Testis (tissue), 3 donors: ENCODE measurements around the gene NGB. TPM values are rescaled to one million over a fixed set of nuclear protein-coding genes. Genes with fewer than 3 reads are reported as not detected.
A peak's percentile ranks its signal among the peaks of the same experiment; 100 is the strongest.

ENCODE experiments used
- DNase-seq: peaks from one replicate; pipeline ENCODE4 v3.0.0-alpha.2; 2019
- H3K27ac ChIP-seq, 2 donors: fragments of 200-600 bp; sonication (generic); one replicate each; pipeline ENCODE4 v1.5.1; 2019
- H3K27me3 ChIP-seq: fragments of 200-600 bp; sonication (generic); one replicate; pipeline ENCODE4 v1.5.1; 2019
- H3K36me3 ChIP-seq: fragments of 200-600 bp; sonication (generic); one replicate; pipeline ENCODE4 v1.5.1; 2017; ENCODE audit warnings: low read depth; ENCODE audit errors: missing control alignments
- H3K4me1 ChIP-seq: fragments of 200-600 bp; sonication (generic); one replicate; pipeline ENCODE4 v1.5.1; 2019
- H3K4me3 ChIP-seq, 2 donors: fragments of 200-600 bp; sonication (generic); one replicate each; pipeline ENCODE4 v1.5.1; 2017 to 2019
- H3K9me3 ChIP-seq: fragments of 200-600 bp; sonication (generic); one replicate; pipeline ENCODE4 v1.5.1; 2017
- POLR2A ChIP-seq: fragments of 450-650 bp; IDR thresholded peaks from one replicate; pipeline ENCODE4 v1.6.1; 2017; ENCODE audit warnings: antibody characterized with exemption, mild to moderate bottlenecking, moderate library complexity
- WGBS, 2 donors: methylation state at CpG; one replicate each; pipeline ENCODE4 v1.1.5; 2018; 5-methylcytosine and 5-hydroxymethylcytosine counted together
- intact Hi-C: fragments of 100-400 bp; cut with DNase I; formaldehyde crosslinking; loops from one replicate; pipeline ENCODE4 v1.15.1; 2023; ENCODE audit warnings: low total_unique reads
- polyA plus RNA-seq: library from polyadenylated mRNA; stranded (reverse); fragments of 350-450 nt; fragmentation: Illumina TruSeq; extraction: RNeasy Lipid Tissue Mini Kit (QIAGEN cat#74804); gene quantifications from one replicate; pipeline ENCODE4 v1.2.3, GENCODE V29; 2014; ENCODE audit warnings: low read depth, low replicate concordance; ENCODE audit not compliant: insufficient read depth
- total RNA-seq, 2 donors: library from RNA; depleted of rRNA; stranded (reverse); fragments of >200 nt; gene quantifications; one replicate each; pipeline ENCODE4 v1.2.3, GENCODE V29; 2016
- TF ChIP-seq, protein P1 (sequence below), 3 experiments: fragments of 450-650 bp in 2 of 3; fragments of 200-600 bp in 1 of 3; sonication (generic) in 1 of 3; IDR thresholded peaks; one replicate each; pipeline ENCODE4 v1.5.1; 2016 to 2019; ENCODE audit warnings: antibody characterized with exemption in 3 of 3, mild to moderate bottlenecking in 2 of 3, moderate library complexity in 1 of 3

The NGB gene
- total and polyA plus RNA-seq, 3 donors from 2014 or later, result 0.76 to 1.3 (median 1.1) TPM

- intact Hi-C loops, result no loop called here
- TF ChIP-seq, protein P1, sequence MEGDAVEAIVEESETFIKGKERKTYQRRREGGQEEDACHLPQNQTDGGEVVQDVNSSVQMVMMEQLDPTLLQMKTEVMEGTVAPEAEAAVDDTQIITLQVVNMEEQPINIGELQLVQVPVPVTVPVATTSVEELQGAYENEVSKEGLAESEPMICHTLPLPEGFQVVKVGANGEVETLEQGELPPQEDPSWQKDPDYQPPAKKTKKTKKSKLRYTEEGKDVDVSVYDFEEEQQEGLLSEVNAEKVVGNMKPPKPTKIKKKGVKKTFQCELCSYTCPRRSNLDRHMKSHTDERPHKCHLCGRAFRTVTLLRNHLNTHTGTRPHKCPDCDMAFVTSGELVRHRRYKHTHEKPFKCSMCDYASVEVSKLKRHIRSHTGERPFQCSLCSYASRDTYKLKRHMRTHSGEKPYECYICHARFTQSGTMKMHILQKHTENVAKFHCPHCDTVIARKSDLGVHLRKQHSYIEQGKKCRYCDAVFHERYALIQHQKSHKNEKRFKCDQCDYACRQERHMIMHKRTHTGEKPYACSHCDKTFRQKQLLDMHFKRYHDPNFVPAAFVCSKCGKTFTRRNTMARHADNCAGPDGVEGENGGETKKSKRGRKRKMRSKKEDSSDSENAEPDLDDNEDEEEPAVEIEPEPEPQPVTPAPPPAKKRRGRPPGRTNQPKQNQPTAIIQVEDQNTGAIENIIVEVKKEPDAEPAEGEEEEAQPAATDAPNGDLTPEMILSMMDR (IDR thresholded peaks at IDR 0.05), result no peak
- TF ChIP-seq POLR2A, result no peak
- Histone ChIP-seq H3K27ac (peak overlapping the region; percentile 40 to 79), H3K27me3 (no peaks in the 10 kb centered on the region), H3K4me3 (no peak overlapping the region), H3K4me1 (peaks cover 31% of the 10 kb centered on the region), H3K36me3 (no peaks in the 10 kb centered on the region), H3K9me3 (no peaks in the 10 kb centered on the region)
- no peak for DNase-seq
- 72 to 84% methylated on average over 4 of the region's 4 CpGs for WGBS, 2 donors
Observed at GRCh38 chr14:77299771-77300170, 28.8 kb upstream of the NGB start.

- Histone ChIP-seq H3K36me3 (no peaks in the 10 kb centered on the region), H3K4me3 (no peak overlapping the region), H3K9me3 (no peaks in the 10 kb centered on the region), H3K27ac (peak overlapping the region; percentile 66 to 79), H3K4me1 (peaks cover 31% of the 10 kb centered on the region), H3K27me3 (no peaks in the 10 kb centered on the region)
- DNase-seq, result no peak
- 74 to 78% methylated on average over 8 of the region's 8 CpGs for WGBS, 2 donors
- intact Hi-C loops, result no loop called here
- TF ChIP-seq, protein P1 (IDR thresholded peaks at IDR 0.05), result no peak
- no peak for TF ChIP-seq POLR2A
Observed at GRCh38 chr14:77296906-77297305, 25.9 kb upstream of the NGB start.

DNA sequence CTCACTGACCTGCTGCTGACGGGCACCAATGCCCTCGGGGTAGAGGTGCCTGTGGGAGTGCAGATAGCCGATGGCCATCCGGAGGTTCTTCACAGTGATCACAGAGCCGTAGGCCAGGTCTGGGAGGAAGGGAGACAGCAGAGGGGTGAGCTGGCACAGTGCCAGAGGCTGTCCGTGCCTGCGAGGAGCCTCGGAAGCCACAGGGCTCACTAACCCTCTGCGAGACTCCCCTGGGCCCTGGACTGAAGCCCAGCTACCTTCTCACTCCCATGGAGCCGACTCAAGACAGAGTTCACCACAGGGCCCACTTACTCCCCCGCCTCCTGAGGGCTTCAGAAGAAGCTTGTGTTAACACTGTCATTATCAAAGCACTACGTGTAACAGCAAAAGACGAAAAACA lies 25.1 kb upstream of the NGB start:
- intact Hi-C loops, result no loop called here
- TF ChIP-seq, protein P1 (IDR thresholded peaks at IDR 0.05), result no peak
- no peak for TF ChIP-seq POLR2A

GRCh38 chr14:77290705-77291104 lies 19.7 kb upstream of the NGB start:
- WGBS, 2 donors, result 94 to 98% methylated on average over 3 to 4 of the region's 4 CpGs
- H3K36me3 ChIP-seq, result no peaks in the 10 kb centered on the region
- intact Hi-C loops, result no loop called here
- no peaks in the 10 kb centered on the region for H3K27me3 ChIP-seq
- H3K4me1 ChIP-seq, result peaks cover 2% of the 10 kb centered on the region
- no peak overlapping the region for H3K4me3 ChIP-seq
- H3K9me3 ChIP-seq, result no peaks in the 10 kb centered on the region
- no peak for TF ChIP-seq POLR2A
- TF ChIP-seq, protein P1 (IDR thresholded peaks at IDR 0.05), result no peak
- H3K27ac ChIP-seq, result no peak overlapping the region
- no peak for DNase-seq

More for the DNA sequence above, 25.1 kb upstream of the NGB start:
- Histone ChIP-seq H3K36me3 (no peaks in the 10 kb centered on the region), H3K4me3 (no peak overlapping the region), H3K4me1 (peaks cover 26% of the 10 kb centered on the region), H3K27me3 (no peaks in the 10 kb centered on the region), H3K27ac (peak overlapping the region; percentile 66 to 79), H3K9me3 (no peaks in the 10 kb centered on the region)
- 39 to 53% methylated on average over 9 to 13 of the region's 13 CpGs for WGBS, 2 donors
- DNase-seq, result peak; percentile 91

DNA sequence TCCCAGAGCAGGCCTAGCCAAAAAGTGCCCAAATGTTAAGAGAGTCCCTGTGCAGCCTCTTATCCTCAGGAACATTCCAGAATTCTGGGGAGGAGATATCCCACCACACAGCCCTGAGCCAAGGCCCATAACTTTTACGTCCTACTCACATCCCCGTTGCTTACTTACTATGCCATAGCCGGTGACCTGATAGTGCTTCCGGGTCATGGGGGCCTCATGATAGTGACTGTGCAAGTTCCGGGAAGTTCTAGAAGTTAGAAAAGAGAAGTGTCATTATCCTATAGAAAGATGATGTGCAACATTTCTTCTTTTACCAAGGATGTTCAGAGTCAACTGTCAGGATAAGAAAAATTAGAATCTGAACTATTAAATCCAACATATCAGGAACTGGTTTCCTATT lies 15.6 kb upstream of the NGB start:
- no peak for DNase-seq
- Histone ChIP-seq H3K4me3 (no peak overlapping the region), H3K36me3 (no peaks in the 10 kb centered on the region), H3K27ac (no peak overlapping the region), H3K4me1 (no peaks in the 10 kb centered on the region), H3K9me3 (no peaks in the 10 kb centered on the region), H3K27me3 (no peaks in the 10 kb centered on the region)
- intact Hi-C loops, result no loop called here
- 90 to 95% methylated on average over 5 of the region's 5 CpGs for WGBS, 2 donors
- no peak for TF ChIP-seq POLR2A
- TF ChIP-seq, protein P1 (IDR thresholded peaks at IDR 0.05), result no peak
